ENCODE measurements around the gene KEAP1.
A peak's percentile ranks its signal among the peaks of the same experiment; 100 is the strongest.

Gene KEAP1

GRCh38 chr19:10499550-10500246, 3.5 kb downstream of the KEAP1 start:
- no peak for DNase-seq
- peaks cover 79% of the 10 kb centered on the region for H3K36me3 ChIP-seq
- no peaks in the 10 kb centered on the region for H3K27me3 ChIP-seq (ENCODE audit: insufficient read depth, low read depth, severe bottlenecking)
- TF ChIP-seq, protein P1, sequence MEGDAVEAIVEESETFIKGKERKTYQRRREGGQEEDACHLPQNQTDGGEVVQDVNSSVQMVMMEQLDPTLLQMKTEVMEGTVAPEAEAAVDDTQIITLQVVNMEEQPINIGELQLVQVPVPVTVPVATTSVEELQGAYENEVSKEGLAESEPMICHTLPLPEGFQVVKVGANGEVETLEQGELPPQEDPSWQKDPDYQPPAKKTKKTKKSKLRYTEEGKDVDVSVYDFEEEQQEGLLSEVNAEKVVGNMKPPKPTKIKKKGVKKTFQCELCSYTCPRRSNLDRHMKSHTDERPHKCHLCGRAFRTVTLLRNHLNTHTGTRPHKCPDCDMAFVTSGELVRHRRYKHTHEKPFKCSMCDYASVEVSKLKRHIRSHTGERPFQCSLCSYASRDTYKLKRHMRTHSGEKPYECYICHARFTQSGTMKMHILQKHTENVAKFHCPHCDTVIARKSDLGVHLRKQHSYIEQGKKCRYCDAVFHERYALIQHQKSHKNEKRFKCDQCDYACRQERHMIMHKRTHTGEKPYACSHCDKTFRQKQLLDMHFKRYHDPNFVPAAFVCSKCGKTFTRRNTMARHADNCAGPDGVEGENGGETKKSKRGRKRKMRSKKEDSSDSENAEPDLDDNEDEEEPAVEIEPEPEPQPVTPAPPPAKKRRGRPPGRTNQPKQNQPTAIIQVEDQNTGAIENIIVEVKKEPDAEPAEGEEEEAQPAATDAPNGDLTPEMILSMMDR (IDR thresholded peaks at IDR 0.05; ENCODE audit: low read depth, low read length): no peak
- no peak overlapping the region for H3K27ac ChIP-seq
- H3K9me3 ChIP-seq (ENCODE audit: severe bottlenecking): peaks cover 3% of the 10 kb centered on the region
- H3K4me3 ChIP-seq (ENCODE audit: low read depth, low read length): no peak overlapping the region

DNA sequence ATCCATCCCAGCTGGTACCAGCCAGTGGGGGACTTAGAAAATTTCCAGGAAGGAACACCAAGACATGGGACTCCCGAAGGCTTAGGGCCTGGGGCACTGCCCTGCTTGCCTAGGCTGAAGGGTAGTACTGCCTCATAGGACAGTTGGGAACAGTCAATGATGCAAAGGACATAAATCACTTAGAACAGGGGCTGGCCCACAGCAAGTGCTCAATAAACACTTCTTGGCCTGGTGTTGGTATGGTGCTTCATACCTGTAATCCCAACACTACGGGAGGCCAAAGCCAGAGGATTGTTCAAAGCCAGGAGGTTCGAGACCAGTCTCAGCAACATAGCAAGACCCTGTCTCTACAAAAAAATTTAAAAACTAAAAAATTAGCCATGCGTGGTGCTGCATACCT, 5.8 kb downstream of the KEAP1 start:
- peaks cover 91% of the 10 kb centered on the region for H3K36me3 ChIP-seq
- no peak for DNase-seq

DNA sequence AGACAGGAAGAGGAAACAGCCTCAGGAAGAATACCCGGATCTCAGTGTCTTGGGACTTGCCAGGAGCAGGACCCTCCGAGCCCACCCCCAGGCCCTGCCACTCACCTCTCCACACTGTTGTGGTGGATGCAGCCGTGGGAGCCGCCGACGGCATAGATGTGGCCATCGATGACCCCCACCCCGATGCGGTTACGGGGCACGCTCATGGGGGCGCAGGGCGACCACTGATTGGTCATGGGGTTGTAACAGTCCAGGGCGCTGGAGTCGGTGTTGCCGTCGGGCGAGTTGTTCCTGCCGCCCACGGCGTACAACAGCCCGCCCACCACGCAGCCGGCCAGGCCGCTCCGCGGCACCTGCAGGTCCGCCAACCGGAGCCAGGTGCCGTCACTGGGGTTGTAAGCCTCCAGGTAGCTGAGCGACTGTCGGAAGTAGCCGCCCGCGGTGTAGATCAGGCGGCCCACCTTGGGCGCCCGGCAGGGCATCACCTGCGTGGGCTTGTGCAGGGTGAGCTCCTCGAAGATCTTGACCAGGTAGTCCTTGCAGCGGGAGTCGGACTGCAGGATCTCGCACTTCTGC, 11.6 kb downstream of the KEAP1 start:
- no peak for DNase-seq
- H3K4me3 ChIP-seq (ENCODE audit: low read depth, low read length): no peak overlapping the region
- no peaks in the 10 kb centered on the region for H3K27me3 ChIP-seq (ENCODE audit: insufficient read depth, low read depth, severe bottlenecking)
- TF ChIP-seq, protein P1 (IDR thresholded peaks at IDR 0.05; ENCODE audit: low read depth, low read length): no peak
- no peak overlapping the region for H3K27ac ChIP-seq
- H3K36me3 ChIP-seq: peaks cover 89% of the 10 kb centered on the region
- H3K9me3 ChIP-seq (ENCODE audit: severe bottlenecking): no peaks in the 10 kb centered on the region

More for the DNA sequence above, 5.8 kb downstream of the KEAP1 start:
- Histone ChIP-seq H3K27me3 (ENCODE audit: insufficient read depth, low read depth, severe bottlenecking) (no peaks in the 10 kb centered on the region), H3K4me3 (ENCODE audit: low read depth, low read length) (no peak overlapping the region), H3K9me3 (ENCODE audit: severe bottlenecking) (no peaks in the 10 kb centered on the region), H3K27ac (no peak overlapping the region)
- TF ChIP-seq, protein P1 (IDR thresholded peaks at IDR 0.05; ENCODE audit: low read depth, low read length): no peak

- no peaks in the 10 kb centered on the region for H3K27me3 ChIP-seq (ENCODE audit: insufficient read depth, low read depth, severe bottlenecking)
- TF ChIP-seq, protein P1 (IDR thresholded peaks at IDR 0.05; ENCODE audit: low read depth, low read length): no peak
- no peak for DNase-seq
- peaks cover 79% of the 10 kb centered on the region for H3K36me3 ChIP-seq
- H3K27ac ChIP-seq: no peak overlapping the region
- H3K9me3 ChIP-seq (ENCODE audit: severe bottlenecking): no peaks in the 10 kb centered on the region
- H3K4me3 ChIP-seq (ENCODE audit: low read depth, low read length): no peak overlapping the region
These were observed 16.6 kb downstream of the KEAP1 start for GRCh38 chr19:10486551-10486950.

DNA sequence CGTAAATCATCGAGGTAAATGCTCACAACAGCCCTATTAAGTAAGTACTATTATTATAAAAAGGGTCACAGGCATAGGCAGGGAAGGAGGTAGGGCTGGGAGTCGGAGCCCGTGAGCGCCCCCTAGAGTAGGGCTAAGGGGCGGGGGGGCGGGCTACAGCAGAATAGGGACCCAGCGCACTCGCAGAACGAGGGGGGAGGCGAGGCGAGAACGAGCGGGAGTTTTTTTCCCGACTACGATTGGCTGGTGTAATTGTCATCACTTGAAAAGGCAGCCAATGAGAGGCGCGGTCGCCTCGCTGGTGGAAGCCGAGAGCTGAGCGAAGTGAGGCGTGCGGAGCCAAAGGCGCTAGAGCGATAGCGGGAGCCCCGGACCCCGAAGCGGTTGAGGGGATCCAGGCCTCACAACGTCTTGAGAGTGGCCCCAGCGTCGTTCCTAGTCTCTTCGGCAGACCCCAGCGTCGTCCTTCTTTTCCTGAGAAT, 24.2 kb downstream of the KEAP1 start:
- no peaks in the 10 kb centered on the region for H3K9me3 ChIP-seq (ENCODE audit: severe bottlenecking)

More for the DNA sequence above, 24.2 kb downstream of the KEAP1 start:
- Histone ChIP-seq H3K27ac (no peak overlapping the region), H3K4me3 (ENCODE audit: low read depth, low read length) (no peak overlapping the region), H3K36me3 (peaks cover 13% of the 10 kb centered on the region), H3K27me3 (ENCODE audit: insufficient read depth, low read depth, severe bottlenecking) (no peaks in the 10 kb centered on the region)
- TF ChIP-seq, protein P1 (IDR thresholded peaks at IDR 0.05; ENCODE audit: low read depth, low read length): no peak
- peak; percentile 43 for DNase-seq

Measured in WERI-Rb-1 (cell line).